Stimulated activated CD4-positive, alpha-beta T cell treated with anti-CD3 and anti-CD28 coated beads, Interleukin-15, amount 100 ng/mL, for 48 hours (primary cell): Measurements from ENCODE around the gene GIPR.
"Not testable (repeated sequence)": the region's sequence is repeated elsewhere in the genome, so short reads cannot be mapped to it uniquely, and the experiment has no call there.

Source experiments
- DNase-seq, 2 donors: peaks; one replicate each; pipeline ENCODE4 v3.0.0-alpha.2; 2020; ENCODE audit warnings: low read depth in 2 of 2

Gene GIPR

DNA sequence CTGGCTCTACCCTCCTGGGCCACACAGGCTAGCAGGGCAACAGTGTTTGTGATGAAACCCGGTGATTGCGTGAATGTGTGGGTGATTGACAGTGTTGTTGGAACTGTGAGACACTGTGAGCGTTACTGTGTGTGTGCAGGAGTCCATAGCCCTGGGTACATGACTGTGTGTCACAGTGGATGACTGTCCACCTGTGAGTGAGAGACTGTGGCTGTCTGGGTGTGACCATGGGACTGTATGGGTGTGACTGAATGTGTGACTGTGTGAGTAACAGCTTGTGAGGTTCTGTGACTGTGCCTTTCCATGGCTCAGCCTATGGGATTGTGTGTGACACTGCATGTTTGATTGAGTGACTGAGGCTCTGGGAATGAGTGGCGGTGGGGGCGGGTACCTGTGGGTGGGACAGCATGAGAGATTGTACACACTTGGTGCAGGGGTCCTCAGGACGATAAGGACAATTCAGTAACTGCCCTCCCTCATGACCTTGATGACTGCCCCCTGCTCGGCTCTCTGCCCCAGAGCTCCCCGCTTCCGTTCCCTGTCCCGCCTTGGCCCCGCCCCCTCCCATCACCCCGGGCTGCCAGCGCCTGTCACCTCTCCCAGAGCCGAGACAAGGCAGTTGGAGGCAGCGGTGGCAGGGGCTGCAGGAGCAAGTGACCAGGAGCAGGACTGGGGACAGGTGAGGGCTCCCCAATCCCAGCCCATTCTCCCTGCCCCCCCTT is at the start of gene GIPR:
TSS of gene GIPR (plus strand) at position 602 of the 722 bp plus-strand sequence. CDS start 1,300 bp downstream, outside the sequence.
- DNase-seq, result peak; percentile 66 to 74

GRCh38 chr19:45621389-45621788 is 46.6 kb upstream of the GIPR start:
- no peak for DNase-seq

GRCh38 chr19:45621976-45622503 is 46.0 kb upstream of the GIPR start:
- no peak for DNase-seq

DNA sequence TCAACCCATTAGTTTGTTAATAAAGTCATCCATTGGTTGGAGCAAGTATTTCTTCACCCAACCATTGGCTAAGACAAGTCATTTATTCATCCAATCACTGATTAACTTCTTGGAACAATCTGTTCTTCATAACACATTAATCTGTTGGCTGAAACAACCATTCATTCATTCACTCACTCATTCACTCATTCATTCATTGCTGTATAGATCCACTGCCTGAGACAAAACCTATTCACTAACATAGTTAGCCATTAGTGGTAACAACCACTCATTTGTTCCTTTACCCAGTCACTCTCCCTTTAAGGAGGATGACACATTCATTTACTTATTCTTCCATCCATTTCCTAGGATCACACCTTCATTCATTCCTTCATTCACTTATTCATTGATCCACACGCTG is 44.0 kb upstream of the GIPR start:
- DNase-seq, result no peak

DNA sequence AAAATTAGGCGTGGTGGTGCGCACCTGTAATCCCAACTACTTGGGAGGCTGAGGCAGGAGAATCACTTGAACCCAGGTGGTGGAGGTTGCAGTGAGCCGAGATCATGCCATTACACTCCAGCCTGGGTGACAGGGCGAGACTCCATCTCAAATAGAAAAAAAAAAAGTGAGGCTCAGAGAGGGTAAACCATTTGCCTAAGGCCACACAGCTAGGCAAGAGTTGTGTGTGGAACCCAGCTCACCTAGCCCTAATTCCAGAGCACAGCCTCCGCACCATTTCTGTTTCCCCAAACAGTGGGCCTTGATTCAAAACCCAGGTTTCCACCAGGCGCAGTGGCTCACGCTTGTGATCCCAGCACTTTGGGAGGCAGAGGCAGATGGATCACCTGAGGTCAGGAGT is 39.8 kb upstream of the GIPR start:
- DNase-seq, result not testable (repeated sequence)

GRCh38 chr19:45629704-45630103 is 38.3 kb upstream of the GIPR start:
- no peak for DNase-seq

- no peak for DNase-seq
Observed at GRCh38 chr19:45630463-45630862, 37.6 kb upstream of the GIPR start.

DNA sequence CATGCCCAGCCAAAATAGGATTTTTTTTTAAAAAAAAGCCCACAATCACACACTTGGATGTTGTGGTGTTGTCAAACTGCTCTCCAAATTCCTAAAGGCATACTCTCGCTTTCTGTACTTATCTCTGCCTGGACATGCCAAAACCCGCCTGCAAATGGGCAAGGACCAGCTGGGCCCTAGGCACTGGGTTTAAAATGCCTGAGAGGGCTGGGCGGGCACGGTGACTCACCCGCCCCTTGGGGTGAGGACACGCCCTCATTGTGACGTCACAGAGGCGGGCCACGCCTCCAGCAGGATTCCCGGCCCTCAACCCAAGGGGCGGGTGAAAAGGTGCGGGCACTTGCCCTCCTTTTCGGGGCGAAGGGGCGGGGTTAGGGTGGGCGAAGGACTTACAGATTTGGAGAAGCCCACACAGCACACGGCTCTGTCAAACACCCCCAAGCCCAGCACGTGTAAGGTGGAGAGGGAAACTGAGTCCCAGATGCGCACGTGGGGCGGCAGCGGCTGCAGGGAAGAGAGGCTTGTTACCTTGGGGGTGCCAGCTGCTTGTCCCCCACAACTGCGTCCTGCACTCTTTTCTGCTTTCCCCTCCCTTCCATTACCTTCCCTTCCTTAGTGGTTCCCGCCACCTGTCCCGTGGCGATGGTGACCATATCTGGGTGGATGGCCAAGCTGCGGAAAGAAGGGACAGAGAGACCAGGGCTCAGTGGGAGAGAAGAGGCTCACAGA is 35.4 kb upstream of the GIPR start:
- DNase-seq, result peak in 1 of 2 donors; percentile 41

DNA sequence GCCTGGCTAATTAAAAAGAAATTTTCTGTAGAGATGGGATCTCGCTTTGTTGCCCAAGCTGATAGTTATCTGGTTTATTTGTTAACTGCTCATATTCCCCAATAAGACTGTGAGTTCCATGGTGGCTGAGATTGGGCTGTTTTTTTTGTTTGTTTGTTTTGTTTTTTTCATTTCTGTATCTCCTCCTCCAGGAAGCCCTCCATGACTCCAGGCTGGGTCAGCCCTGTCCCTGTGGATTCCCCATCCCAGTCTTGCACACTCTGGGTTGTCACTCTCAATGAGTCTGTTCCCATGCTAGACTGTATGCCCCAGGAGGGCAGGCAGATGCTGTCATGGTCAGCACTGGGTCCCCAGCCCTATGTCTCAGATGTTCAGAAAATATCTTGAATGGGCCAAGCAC is 31.7 kb upstream of the GIPR start:
- no peak for DNase-seq

- DNase-seq, result no peak
Observed at GRCh38 chr19:45636902-45637301, 31.1 kb upstream of the GIPR start.

GRCh38 chr19:45637890-45638667 is 29.9 kb upstream of the GIPR start:
- no peak for DNase-seq

DNA sequence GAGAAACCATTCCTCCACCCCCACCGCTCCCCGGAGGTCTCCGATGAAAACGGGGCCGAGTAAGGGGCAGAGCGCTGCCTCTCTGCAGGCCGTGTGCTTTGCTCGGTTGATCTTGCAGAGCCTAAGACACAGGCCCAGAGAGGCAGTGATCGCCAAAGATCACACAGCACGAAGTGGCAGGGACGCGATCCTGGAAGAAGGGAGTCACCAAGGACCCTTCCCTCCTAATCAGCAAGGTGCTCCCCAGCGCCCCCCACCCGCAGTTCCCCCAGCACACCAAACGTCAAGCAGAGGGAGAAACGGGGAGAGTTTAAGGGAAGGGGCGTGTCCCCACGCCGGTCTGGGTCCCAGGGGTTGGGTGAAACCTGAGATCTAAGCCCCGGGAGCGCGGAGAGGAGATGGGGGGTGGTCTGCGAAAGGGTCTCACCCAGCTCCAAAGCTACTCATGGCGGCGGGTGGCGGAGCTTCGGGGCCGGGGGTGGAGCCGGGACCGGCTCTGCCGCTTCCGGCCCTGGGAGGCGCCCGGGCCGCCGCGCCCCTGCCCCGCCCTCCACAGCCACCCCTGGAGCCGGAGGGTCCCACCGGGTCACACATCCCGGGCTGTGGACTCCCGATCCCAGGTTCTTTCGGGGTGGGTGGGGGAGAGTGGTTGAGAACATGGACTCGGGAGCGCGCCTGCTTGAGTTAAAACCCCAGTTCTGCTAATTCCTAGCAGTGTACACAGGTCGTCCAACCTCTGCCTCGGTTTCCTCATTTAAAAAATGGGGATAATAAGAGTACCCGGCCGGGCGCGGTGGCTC is 28.9 kb upstream of the GIPR start, which contains the start of gene EML2:
TSS of gene EML2 (minus strand) at position 468 of the 800 bp plus-strand sequence. CDS start at position 447, 21 bp downstream.
- peak in 1 of 2 donors; percentile 47 for DNase-seq

DNA sequence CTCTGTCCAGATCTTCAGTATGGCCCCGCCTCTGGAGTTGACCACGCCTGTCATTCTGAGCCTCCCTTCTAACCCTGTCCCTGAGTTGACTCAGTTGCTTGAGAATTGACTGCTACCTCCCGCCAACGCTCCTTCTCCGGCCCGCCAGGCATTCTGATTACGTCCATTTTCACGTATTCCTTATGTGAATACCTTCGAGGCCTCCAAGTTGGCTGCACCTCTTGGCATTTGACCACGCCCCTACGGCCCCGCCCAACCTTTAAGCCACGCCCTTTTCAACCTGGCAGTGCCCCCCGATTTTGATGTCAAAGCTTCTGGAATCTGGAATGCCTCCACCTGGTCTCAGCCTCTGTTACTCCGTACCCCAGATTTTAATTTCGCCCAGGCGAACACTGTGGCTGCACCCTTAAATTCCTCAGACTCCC is 27.2 kb upstream of the GIPR start:
- peak in 1 of 2 donors; percentile 39 for DNase-seq

- peak; percentile 83 for DNase-seq
Observed at GRCh38 chr19:45641274-45642105, 26.5 kb upstream of the GIPR start.

DNA sequence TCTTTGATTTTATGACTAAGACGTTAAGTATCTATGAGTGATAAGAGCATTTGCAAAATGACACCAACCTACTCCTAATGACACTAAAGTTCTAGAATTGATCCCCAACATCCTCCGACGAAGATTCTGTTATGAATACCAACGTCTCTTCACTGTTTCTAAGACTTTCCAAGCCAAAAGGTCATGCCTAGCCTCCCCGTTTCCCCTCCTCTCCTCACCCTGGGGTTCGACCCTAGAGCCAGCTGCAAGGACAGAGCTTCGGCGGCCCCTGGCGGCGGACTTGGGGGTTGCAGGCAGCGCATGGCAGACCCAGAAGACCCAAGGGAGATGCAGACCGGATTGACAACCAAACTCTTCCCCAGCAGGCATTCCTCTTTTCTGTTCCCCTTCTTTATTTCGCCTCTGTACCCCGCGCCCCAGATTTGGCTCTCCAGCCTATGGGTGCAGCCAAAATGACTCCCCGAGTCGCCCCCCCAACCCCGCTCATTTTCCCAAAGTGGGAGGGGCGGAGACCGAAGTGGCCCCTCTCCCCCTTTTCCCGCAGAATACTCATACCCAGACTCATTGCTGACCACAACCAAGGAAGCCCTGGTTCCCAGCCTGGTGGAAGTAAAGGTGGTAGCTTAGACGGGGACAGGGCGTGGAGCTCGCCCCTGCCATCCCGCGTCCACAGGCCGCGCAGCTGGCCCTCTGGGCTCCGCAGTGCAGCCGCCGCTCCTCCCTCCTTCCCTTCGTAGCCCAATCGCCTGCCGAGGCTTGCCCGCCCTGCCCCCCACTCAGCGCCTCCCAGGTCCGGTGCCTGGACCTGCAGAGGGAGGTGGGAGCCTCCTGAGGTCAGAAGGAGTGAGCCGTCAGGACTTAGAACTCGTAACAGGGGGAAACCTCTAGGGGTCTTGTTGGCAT is 24.7 kb upstream of the GIPR start:
- peak; percentile 92 to 93 for DNase-seq

DNA sequence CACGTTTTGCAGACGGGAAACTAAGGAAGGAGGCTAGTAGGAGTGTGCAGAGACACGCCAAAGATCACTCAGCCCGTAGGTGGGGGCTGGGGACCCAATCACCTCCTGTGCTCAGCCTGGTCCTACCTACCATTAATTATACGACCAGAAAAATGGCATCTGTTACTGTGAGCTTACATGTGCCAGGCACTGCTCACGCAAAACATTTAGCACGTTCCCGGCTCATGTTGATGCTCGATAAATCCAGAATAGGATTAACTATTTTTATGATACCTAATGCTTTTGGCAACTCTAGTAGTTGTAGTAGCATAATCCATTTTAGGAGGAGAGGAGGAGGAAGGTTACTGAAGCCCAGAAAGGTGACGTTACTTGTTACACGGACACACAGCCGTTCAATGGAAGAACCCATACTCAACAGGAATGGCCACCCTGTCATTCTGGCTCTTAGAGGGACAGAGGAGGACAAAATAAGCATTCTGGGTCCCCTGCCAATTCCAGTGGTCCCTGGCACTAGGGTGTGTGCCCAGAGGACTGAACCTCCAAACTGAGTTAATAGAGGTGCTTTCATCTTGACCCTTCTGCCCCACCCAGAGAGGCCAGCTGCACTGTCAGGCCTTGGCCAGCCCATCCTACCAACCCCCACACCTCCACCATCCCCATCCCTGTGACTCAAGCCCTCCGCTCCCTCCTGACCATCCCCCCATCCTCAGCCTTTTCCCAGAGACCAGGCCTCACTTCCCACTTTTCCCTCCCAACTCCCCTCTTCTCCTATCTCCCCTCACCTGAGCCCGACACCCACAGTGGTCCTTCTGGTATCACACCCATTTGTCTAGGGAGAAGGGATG is 23.9 kb upstream of the GIPR start:
- DNase-seq, result no peak

GRCh38 chr19:45645068-45645630 is 22.9 kb upstream of the GIPR start:
- no peak for DNase-seq
